Measurements from ENCODE around the gene LRP1B.

LRP1B gene

GRCh38 chr2:140892911-140893637 is 1237.7 kb downstream of the LRP1B start:
- no peak for ATAC-seq
- TF ChIP-seq TCF4 (CRISPR knock-in tag; IDR thresholded peaks at IDR 0.05; ENCODE audit: borderline replicate concordance), result no peak

DNA sequence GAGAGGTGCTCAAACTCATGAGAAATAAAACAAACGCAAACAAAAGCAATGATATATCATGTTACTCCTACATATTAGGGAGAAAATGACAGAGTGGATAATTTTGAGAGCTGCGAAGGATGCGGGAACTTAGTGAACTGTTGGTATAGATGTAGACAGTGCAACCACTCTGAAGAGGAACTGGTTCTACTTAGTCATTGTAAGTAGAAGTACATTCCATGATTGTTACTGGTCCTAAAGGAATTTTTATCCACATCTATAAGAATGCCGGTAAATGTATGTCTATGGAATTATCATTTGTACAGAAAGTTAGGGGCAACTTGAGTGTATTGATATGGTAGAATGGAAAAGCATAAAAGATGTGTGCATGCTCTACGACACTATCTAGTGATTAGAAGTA is 1238.4 kb downstream of the LRP1B start:
- no peak for ATAC-seq
- TF ChIP-seq CREB5 (CRISPR knock-in tag; IDR thresholded peaks at IDR 0.05; ENCODE audit: low read depth) (no peak), TOX (CRISPR knock-in tag; IDR thresholded peaks at IDR 0.05; ENCODE audit: borderline replicate concordance) (no peak), BACH2 (CRISPR knock-in tag; IDR thresholded peaks at IDR 0.05; ENCODE audit: borderline replicate concordance) (no peak), PPARA (CRISPR knock-in tag; IDR thresholded peaks at IDR 0.05; ENCODE audit: borderline replicate concordance) (no peak), ZFP30 (CRISPR knock-in tag; IDR thresholded peaks at IDR 0.05) (no peak), ZC3H10 (CRISPR knock-in tag; IDR thresholded peaks at IDR 0.05) (no peak), CSRNP3 (CRISPR knock-in tag; IDR thresholded peaks at IDR 0.05) (no peak), ESRRG (CRISPR knock-in tag; IDR thresholded peaks at IDR 0.05) (no peak), ARNTL (CRISPR knock-in tag; IDR thresholded peaks at IDR 0.05; ENCODE audit: borderline replicate concordance, low read depth) (no peak)
- TF ChIP-seq, protein P1, sequence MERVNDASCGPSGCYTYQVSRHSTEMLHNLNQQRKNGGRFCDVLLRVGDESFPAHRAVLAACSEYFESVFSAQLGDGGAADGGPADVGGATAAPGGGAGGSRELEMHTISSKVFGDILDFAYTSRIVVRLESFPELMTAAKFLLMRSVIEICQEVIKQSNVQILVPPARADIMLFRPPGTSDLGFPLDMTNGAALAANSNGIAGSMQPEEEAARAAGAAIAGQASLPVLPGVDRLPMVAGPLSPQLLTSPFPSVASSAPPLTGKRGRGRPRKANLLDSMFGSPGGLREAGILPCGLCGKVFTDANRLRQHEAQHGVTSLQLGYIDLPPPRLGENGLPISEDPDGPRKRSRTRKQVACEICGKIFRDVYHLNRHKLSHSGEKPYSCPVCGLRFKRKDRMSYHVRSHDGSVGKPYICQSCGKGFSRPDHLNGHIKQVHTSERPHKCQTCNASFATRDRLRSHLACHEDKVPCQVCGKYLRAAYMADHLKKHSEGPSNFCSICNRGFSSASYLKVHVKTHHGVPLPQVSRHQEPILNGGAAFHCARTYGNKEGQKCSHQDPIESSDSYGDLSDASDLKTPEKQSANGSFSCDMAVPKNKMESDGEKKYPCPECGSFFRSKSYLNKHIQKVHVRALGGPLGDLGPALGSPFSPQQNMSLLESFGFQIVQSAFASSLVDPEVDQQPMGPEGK (CRISPR knock-in tag; IDR thresholded peaks at IDR 0.05; ENCODE audit: borderline replicate concordance), result no peak
- TF ChIP-seq, protein P2, sequence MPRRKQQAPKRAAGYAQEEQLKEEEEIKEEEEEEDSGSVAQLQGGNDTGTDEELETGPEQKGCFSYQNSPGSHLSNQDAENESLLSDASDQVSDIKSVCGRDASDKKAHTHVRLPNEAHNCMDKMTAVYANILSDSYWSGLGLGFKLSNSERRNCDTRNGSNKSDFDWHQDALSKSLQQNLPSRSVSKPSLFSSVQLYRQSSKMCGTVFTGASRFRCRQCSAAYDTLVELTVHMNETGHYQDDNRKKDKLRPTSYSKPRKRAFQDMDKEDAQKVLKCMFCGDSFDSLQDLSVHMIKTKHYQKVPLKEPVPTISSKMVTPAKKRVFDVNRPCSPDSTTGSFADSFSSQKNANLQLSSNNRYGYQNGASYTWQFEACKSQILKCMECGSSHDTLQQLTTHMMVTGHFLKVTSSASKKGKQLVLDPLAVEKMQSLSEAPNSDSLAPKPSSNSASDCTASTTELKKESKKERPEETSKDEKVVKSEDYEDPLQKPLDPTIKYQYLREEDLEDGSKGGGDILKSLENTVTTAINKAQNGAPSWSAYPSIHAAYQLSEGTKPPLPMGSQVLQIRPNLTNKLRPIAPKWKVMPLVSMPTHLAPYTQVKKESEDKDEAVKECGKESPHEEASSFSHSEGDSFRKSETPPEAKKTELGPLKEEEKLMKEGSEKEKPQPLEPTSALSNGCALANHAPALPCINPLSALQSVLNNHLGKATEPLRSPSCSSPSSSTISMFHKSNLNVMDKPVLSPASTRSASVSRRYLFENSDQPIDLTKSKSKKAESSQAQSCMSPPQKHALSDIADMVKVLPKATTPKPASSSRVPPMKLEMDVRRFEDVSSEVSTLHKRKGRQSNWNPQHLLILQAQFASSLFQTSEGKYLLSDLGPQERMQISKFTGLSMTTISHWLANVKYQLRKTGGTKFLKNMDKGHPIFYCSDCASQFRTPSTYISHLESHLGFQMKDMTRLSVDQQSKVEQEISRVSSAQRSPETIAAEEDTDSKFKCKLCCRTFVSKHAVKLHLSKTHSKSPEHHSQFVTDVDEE (CRISPR knock-in tag; IDR thresholded peaks at IDR 0.05), result no peak

- ATAC-seq, result peak; percentile 40; the same call in 1 of the 3 replicates
- TF ChIP-seq CSRNP3 (CRISPR knock-in tag; IDR thresholded peaks at IDR 0.05), result no peak
- no peak for TF ChIP-seq PPARA (CRISPR knock-in tag; IDR thresholded peaks at IDR 0.05; ENCODE audit: borderline replicate concordance)
- TF ChIP-seq CREB5 (CRISPR knock-in tag; IDR thresholded peaks at IDR 0.05; ENCODE audit: low read depth), result no peak
These were observed 1239.1 kb downstream of the LRP1B start for GRCh38 chr2:140891614-140892212.

All from SK-N-SH treated with all-trans-retinoic acid at 6 μM for 48 hours (cell line).